PC-3 (cell line): Measurements from ENCODE around the gene MSL2. TPM values are rescaled to one million over a fixed set of nuclear protein-coding genes. Genes with fewer than 3 reads are reported as not detected.
A peak's percentile ranks its signal among the peaks of the same experiment; 100 is the strongest.
"Not testable (repeated sequence)": the region's sequence is repeated elsewhere in the genome, so short reads cannot be mapped to it uniquely, and the experiment has no call there.

ENCODE experiments used
- ATAC-seq: fragments of 200-7000 bp; cut with Tn5 transposase; 2 replicates; pipeline ENCODE4 v1.9.1; 2020; ENCODE audit warnings: mild to moderate bottlenecking, moderate library complexity
- BruUV-seq: library from RNA; stranded (reverse); fragments of 400-500 nt; replicated peaks from 2 replicates; lab custom pipeline; 2021; lab: Mats Ljungman, UMichigan
- CTCF ChIA-PET: fragments of 300-600 bp; sonication (Branson Sonifier 250); formaldehyde crosslinking; loops from one replicate; lab custom pipeline; 2022; ENCODE audit warnings: antibody characterized with exemption; lab: Charles Lee
- POLR2A ChIA-PET: fragments of 300-600 bp; sonication (Branson Sonifier 250); formaldehyde crosslinking; loops from one replicate; lab custom pipeline; 2022; ENCODE audit warnings: antibody characterized with exemption; ENCODE audit not compliant: unreplicated experiment; lab: Charles Lee
- DNase-seq: peaks from one replicate; pipeline ENCODE4 v3.0.0-alpha.2; 2015
- H2AFZ ChIP-seq: fragments of 300-600 bp; sonication (generic); 2 replicates; pipeline ENCODE4 v1.6.0; 2016; ENCODE audit warnings: antibody characterized with exemption, low read length
- H3F3A ChIP-seq: fragments of 300-600 bp; sonication (generic); one replicate; pipeline ENCODE4 v1.6.0; 2017; ENCODE audit warnings: antibody characterized with exemption, low read length, control low read depth, mild to moderate bottlenecking; ENCODE audit not compliant: unreplicated experiment
- H3K27ac ChIP-seq: fragments of 300-600 bp; sonication (generic); 2 replicates; pipeline ENCODE4 v1.5.1; 2016; ENCODE audit warnings: mild to moderate bottlenecking, low read length
- H3K27me3 ChIP-seq: fragments of 300-600 bp; sonication (generic); 2 replicates; pipeline ENCODE4 v1.6.1; 2016; ENCODE audit warnings: low read length, mixed read lengths
- H3K36me3 ChIP-seq: fragments of 300-600 bp; sonication (generic); 2 replicates; pipeline ENCODE4 v1.6.1; 2016; ENCODE audit warnings: low read depth, mixed run types, low read length, mixed read lengths
- H3K4me1 ChIP-seq: fragments of 300-600 bp; sonication (generic); 2 replicates; pipeline ENCODE4 v1.5.1; 2016; ENCODE audit warnings: low read length; ENCODE audit not compliant: insufficient read depth
- H3K4me2 ChIP-seq: fragments of 300-600 bp; sonication (generic); 2 replicates; pipeline ENCODE4 v1.6.0; 2016; ENCODE audit warnings: low read length
- H3K4me3 ChIP-seq: fragments of 300-600 bp; sonication (generic); 2 replicates; pipeline ENCODE4 v1.5.1; 2016; ENCODE audit warnings: mild to moderate bottlenecking, low read length, mixed read lengths
- H3K79me2 ChIP-seq: fragments of 300-600 bp; sonication (generic); 2 replicates; pipeline ENCODE4 v1.6.1; 2017; ENCODE audit warnings: low read length, mixed read lengths
- H3K9ac ChIP-seq: fragments of 300-600 bp; sonication (generic); 2 replicates; pipeline ENCODE4 v1.6.0; 2016; ENCODE audit warnings: mild to moderate bottlenecking, low read length
- H3K9me2 ChIP-seq: fragments of 300-600 bp; sonication (generic); replicated peaks from 2 replicates; pipeline ENCODE4 v1.6.1; 2016; ENCODE audit warnings: mixed run types, low read length, mixed read lengths
- H3K9me3 ChIP-seq: fragments of 300-600 bp; sonication (generic); 2 replicates; pipeline ENCODE4 v1.6.1; 2016; ENCODE audit warnings: low read length, mixed read lengths
- H4K20me1 ChIP-seq: fragments of 300-600 bp; sonication (generic); 2 replicates; pipeline ENCODE4 v1.6.1; 2016; ENCODE audit warnings: low read length, mixed read lengths
- EZH2 ChIP-seq: fragments of 300-600 bp; sonication (generic); IDR thresholded peaks from one replicate; pipeline ENCODE4 v1.6.1; 2017; ENCODE audit warnings: antibody characterized with exemption, mild to moderate bottlenecking, low read length; ENCODE audit not compliant: unreplicated experiment
- EZH2phosphoT487 ChIP-seq: fragments of 300-600 bp; sonication (generic); IDR thresholded peaks from 2 replicates; pipeline ENCODE4 v1.6.1; 2018; ENCODE audit warnings: mild to moderate bottlenecking, antibody characterized with exemption, low read length, borderline replicate concordance
- intact Hi-C: fragments of 100-400 bp; cut with micrococcal nuclease; formaldehyde crosslinking; loops from 2 replicates; pipeline ENCODE4 v1.9.0; 2023
- total RNA-seq: library from RNA; depleted of rRNA; stranded (reverse); fragments of >200 nt; gene quantifications from 2 replicates; pipeline ENCODE4 v1.2.3, GENCODE V29; 2014
- TF ChIP-seq, protein P1 (sequence below): fragments of 300-600 bp; sonication (generic); conservative IDR thresholded peaks from 2 replicates; pipeline ENCODE4 v1.5.1; 2017; ENCODE audit warnings: antibody characterized with exemption, low read depth, mild to moderate bottlenecking, low read length

MSL2 gene
- total RNA-seq, 1 experiment from 2014 or later: 7.9 TPM

DNA sequence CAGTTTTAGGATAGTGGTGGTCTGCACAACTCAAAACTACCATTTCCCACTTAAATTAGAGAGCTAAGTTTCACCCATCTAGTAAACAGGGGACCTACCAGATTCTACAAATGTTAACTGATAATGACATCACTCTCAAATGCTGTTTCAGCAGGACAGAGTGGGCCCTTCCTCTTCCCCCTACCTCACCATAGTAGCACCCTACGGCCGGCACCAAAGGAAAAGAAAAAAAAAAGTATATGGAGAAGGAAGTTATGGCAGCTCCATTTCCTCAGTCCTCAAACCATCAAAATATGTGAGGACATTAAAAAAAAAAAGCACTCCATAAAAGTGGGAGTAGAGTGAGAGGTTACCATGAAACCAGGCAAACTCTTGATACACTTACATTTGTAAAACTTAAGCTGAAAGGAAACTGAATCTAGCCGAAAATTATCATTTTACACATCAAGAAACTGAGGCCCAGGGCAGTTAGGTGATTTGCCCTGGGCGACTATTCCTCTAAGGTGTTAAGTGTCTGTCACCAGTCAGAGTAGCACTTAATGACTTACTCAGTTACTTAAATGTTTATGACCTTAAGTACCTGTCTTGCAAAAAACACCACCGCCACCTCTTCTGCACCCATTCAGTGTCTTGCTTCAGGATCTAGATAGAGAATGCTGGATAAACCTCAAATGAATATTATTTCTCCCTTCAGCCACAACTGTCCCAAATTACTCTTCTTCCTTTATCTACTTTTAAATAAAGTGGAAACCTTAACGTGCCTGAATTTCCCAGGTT lies 2.7 kb downstream of the MSL2 start:
- intact Hi-C loops: loop anchor here (2.0 kb wide), 1 partner anchor 51 kb away; no protein-coding TSS in a partner anchor
- Histone ChIP-seq H3F3A (no peaks in the 10 kb centered on the region), H3K27me3 (no peaks in the 10 kb centered on the region), H3K79me2 (peaks cover 76% of the 10 kb centered on the region), H3K9me2 (no peaks in the 10 kb centered on the region), H3K9ac (peak overlapping the region; percentile 98), H3K4me2 (peak overlapping the region; percentile 86), H2AFZ (no peak overlapping the region), H3K27ac (no peak overlapping the region), H4K20me1 (peaks cover 63% of the 10 kb centered on the region), H3K9me3 (no peaks in the 10 kb centered on the region), H3K4me1 (peaks cover 18% of the 10 kb centered on the region), H3K4me3 (peak overlapping the region; percentile 100), H3K36me3 (no peaks in the 10 kb centered on the region)
- ChIA-PET CTCF (interaction anchor here (0.8 kb wide), 1 partner anchor 559 kb away, joined by 3 read pairs; the partner anchor contains the start of gene STAG1), POLR2A (interaction anchor here (0.6 to 0.9 kb wide), 2 partner anchors 43 to 594 kb away, joined by 5 to 8 read pairs; no protein-coding TSS in a partner anchor)
- no peak for TF ChIP-seq EZH2phosphoT487
- TF ChIP-seq, protein P1, sequence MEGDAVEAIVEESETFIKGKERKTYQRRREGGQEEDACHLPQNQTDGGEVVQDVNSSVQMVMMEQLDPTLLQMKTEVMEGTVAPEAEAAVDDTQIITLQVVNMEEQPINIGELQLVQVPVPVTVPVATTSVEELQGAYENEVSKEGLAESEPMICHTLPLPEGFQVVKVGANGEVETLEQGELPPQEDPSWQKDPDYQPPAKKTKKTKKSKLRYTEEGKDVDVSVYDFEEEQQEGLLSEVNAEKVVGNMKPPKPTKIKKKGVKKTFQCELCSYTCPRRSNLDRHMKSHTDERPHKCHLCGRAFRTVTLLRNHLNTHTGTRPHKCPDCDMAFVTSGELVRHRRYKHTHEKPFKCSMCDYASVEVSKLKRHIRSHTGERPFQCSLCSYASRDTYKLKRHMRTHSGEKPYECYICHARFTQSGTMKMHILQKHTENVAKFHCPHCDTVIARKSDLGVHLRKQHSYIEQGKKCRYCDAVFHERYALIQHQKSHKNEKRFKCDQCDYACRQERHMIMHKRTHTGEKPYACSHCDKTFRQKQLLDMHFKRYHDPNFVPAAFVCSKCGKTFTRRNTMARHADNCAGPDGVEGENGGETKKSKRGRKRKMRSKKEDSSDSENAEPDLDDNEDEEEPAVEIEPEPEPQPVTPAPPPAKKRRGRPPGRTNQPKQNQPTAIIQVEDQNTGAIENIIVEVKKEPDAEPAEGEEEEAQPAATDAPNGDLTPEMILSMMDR: no peak
- TF ChIP-seq EZH2: no peak
- no TSS peak for BruUV-seq
- peak; percentile 22 for DNase-seq
- no peak for ATAC-seq

DNA sequence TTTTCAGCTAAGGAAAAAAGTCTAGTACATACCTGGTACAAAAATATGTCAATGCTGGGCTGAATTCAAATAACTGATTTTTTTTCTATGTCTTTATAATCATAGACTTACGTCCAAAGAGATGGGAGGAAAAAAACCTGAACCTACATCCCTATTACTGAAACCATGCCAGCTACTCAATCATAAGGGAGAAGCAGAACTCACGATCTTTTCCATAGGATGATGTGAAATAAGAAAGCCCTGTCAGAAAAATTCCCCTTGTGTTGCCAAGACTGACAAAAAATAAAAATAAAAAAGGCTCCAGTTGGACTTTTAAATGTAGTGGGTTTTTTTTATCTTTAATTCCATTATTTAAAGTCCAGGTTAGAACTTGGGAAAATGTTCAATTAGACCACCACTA lies 3.3 kb downstream of the MSL2 start:
- Histone ChIP-seq H3K4me3 (peak overlapping the region; percentile 100), H3K27ac (no peak overlapping the region), H2AFZ (no peak overlapping the region), H3K27me3 (no peaks in the 10 kb centered on the region), H3K9me3 (no peaks in the 10 kb centered on the region), H3K9ac (peak overlapping the region; percentile 98; the same call in 1 of the 2 replicates), H3K4me1 (peaks cover 13% of the 10 kb centered on the region), H3K36me3 (no peaks in the 10 kb centered on the region), H3F3A (no peaks in the 10 kb centered on the region), H3K9me2 (no peaks in the 10 kb centered on the region), H4K20me1 (peaks cover 69% of the 10 kb centered on the region), H3K4me2 (peak overlapping the region; percentile 86), H3K79me2 (peaks cover 82% of the 10 kb centered on the region)
- ChIA-PET CTCF (interaction anchor here (0.8 kb wide), 1 partner anchor 560 kb away, joined by 3 read pairs; the partner anchor contains the start of gene STAG1), POLR2A (interaction anchor here (0.6 kb wide), 1 partner anchor 593 kb away, joined by 5 read pairs; no protein-coding TSS in a partner anchor)
- TF ChIP-seq EZH2phosphoT487 (no peak), EZH2 (no peak)
- TF ChIP-seq, protein P1: no peak
- no peak for ATAC-seq
- peak; percentile 8 for DNase-seq
- no TSS peak for BruUV-seq
- intact Hi-C loops: loop anchor here (2.0 kb wide), 1 partner anchor 50 kb away; no protein-coding TSS in a partner anchor

DNA sequence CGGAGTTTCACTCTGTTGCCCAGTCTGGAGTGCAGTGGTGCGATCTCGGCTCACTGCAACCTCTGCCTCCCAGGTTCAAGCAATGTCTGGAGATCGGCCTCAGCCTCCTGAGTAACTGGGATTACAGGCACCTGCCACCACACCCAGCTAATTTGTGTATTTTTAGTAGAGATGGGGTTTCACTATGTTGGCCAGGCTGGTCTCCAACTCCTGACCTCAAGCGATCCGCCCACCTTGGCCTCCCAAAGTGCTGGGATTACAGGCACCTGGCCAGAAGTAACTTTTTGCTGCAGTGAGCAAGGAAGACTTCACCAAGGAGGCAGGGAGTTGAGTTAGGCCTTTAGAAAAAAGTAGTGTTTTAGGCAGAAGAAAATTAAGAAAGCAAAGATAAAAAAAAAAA lies 3.9 kb downstream of the MSL2 start:
- H3K4me3 ChIP-seq: peak overlapping the region; percentile 100

More for the DNA sequence above, 3.9 kb downstream of the MSL2 start:
- CTCF ChIA-PET, H3K36me3 ChIP-seq, H3K9me3 ChIP-seq, H3K27ac ChIP-seq, H2AFZ ChIP-seq, H3F3A ChIP-seq, H3K27me3 ChIP-seq, ATAC-seq, BruUV-seq, H3K9me2 ChIP-seq, H3K4me1 ChIP-seq, POLR2A ChIA-PET: not testable (repeated sequence)
- peak overlapping the region; percentile 86 for H3K4me2 ChIP-seq
- peaks cover 75% of the 10 kb centered on the region for H4K20me1 ChIP-seq
- peak overlapping the region; percentile 98; the same call in 1 of the 2 replicates for H3K9ac ChIP-seq
- peak; percentile 11 for DNase-seq
- intact Hi-C loops: loop anchor here (2.0 kb wide), 1 partner anchor 49 kb away; no protein-coding TSS in a partner anchor
- peaks cover 88% of the 10 kb centered on the region for H3K79me2 ChIP-seq
